GM19438 (cell line): ENCODE results near the gene KLRC4.
"Not testable (repeated sequence)": the region's sequence is repeated elsewhere in the genome, so short reads cannot be mapped to it uniquely, and the experiment has no call there.

ENCODE experiments used
- ATAC-seq: cut with Tn5 transposase; IDR thresholded peaks from one replicate; pipeline ENCODE4 v1.9.1; 2021; ENCODE audit warnings: low read depth; ENCODE audit not compliant: unreplicated experiment

The KLRC4 gene

DNA sequence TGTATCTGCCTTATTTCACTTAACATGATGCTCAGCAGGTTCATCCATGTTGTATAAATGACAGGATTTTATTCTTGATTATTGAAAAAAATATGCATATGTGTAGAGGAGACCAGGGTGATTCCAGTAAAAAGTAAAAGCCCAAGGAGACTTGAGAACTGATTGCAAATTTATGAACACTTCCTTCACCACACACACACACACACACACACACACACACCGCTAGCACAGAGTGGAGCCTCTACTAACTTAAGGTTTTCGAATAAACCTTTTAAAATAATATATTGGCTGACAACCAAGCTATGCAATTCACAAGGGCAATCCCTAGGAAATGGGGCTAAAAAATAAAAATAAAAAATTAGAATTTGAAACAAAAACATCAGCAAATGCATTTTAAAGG lies 11.4 kb downstream of the KLRC4 start:
- ATAC-seq: no peak

DNA sequence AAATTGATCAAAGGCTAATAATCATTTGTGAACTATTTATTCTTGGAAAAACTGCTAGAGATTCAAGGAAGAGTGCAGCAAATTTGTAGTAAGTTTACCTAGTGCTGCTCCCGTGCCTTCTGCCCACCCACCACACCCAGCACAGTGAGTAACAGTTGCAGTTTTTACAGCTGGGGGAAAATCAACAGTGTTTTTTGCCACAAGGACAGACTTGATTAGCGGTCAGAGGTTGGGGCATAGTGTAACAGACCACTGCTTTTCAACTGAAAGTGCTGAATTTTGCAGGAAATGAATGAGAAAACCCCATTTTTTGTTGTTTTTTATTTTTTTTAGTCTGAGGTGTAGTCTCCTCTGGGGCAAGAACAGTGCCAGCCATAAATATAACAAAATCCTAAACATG lies 12.3 kb downstream of the KLRC4 start:
- no peak for ATAC-seq

DNA sequence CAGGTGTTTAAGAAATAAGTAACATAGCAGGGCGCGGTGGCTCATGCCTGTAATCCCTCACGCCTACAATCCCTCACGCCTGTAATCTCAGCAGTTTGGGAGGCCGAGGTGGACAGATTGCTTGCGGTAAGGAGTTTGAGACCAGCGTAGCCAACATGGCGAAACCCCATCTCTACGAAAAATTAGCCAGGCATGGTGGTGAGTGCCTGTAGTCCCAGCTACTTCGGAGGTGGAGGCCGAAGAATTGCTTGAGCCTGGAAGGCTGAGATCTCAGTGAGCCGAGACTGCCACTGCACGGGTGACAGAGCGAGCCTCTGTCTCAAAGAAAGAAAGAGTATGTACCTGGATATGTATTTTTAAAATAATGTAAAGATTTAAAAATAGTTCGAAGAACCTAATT lies 13.4 kb downstream of the KLRC4 start:
- ATAC-seq: not testable (repeated sequence)

DNA sequence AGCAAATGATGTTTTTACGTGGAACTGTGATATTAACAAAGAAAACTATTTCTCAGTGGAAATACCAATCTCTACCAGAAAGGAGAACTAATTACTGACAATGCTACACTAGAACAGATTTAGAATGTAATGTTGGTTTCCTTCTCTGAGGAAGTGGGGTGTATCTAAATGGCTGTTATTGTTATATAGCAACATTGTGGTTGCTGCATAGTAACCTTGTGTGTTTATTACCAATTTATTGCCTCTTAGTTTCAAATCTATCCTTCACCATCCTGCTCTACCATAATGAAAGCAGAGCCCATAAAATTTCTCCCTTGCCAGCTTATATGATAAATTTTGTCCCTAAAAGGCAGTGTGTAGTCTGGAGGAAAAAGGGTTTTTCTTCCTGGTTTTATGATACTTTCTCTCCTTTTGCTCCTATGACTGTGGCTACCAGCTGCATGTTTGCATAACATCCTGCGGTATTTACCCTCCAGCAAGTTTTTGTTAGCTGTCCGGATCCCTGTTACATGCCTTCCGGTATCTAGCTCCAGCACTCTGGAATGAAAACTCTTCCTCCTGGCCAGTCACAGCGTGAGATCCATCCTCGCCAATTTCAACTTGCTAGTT lies 14.1 kb downstream of the KLRC4 start:
- ATAC-seq: peak; percentile 62

DNA sequence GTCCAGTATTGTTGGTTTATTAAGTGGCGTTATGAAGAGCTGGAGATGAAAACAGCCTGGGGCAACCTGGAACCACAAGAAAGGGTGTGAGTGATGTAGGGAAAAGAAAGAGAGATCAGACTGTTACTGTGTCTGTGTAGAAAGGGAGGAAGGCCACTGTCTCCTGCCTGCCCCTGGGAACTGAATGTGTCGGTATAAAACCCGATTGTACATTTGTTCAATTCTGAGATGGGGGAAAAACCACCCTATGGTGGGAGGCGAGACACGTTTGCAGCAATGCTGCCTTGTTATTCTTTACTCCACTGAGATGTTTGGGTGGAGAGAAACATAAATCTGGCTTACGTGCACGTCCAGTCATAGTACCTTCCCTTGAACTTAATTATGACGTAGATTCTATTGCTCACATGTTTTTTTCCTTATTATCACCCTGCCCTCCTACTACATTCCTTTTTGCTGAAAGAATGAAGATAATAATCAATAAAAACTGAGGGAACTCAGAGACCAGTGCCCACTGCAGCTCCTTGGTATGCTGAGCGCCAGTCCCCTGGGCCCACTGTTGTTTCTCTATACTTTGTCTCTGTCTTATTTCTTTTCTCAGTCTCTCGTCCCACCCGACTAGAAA lies 14.9 kb downstream of the KLRC4 start:
- not testable (repeated sequence) for ATAC-seq

DNA sequence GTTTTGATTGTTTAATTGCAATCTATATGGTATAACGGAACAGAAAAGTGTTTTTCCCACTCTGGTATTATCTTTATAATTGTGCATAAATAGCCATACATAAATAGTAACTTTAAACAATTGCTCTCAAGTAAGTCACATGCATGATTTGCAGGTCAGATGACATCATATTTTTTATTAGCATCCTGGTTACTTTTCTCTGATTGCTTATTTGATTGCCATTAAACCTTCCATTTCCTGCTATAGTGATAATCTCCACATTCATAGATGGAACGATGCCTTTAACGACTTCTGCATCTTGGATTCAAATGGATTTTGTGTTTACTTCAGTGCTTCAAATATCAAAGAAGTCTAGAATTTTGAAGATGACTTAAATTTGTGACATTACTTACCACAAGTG lies 16.3 kb downstream of the KLRC4 start:
- no peak for ATAC-seq

DNA sequence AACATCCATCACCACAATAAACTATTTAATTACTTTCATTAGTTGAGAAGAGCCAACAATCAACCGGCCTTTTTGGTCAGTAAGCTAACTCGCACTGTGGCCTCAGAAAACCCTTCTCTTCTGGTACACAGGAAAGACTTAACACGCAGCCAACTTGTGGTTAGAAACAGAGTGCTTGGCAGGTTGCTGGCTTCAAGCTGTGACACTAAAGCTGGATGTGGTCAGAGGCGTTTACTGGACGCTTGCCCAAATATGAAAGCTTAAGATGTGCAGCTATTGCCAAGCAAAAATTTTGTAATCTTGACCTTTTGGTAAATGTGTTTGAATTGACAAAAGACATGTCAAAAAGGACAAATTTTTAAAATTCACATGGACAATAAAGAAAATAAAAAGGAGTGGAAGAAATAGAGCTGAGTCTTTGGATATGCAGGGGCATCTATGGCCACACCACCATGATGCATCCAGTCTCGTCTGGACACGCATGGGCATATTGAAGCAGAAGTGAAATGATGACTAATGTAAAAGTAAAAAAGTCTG lies 17.1 kb downstream of the KLRC4 start:
- peak; percentile 66 for ATAC-seq

DNA sequence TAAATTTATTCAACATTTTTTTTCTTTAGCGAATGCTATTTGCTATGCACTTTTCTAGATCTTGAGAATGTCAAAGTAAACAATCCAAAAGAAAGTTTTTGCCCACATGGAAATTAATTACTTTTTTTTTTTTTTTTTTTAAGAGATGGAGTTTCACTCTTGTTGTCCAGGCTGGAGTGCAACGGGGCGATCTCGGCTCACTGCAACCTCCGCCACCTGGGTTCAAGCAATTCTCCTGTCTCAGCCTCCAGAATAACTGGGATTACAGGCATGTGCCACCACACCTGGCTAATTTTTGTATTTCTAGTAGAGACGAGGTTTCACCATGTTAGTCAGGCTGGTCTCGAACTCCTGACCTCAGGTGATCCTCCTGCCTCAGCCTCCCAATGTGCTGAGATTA lies 18.6 kb downstream of the KLRC4 start:
- not testable (repeated sequence) for ATAC-seq

DNA sequence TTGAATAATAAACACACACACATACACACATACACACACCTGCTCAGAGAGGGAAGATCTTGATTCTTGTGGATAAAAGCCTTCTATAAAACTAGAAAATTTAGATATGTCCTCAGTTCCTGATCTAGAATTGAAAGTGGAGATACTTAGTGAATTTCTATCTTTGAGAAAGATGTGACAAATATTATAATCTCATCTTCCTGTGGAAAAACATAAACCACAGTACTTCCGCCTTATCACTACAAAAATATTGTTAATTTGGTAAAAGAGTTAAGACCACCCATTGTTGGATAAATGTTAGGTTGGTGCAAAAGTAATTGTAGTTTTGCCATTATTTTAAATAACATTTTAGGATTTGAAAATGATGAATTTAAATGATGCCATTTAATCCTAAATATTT lies 19.7 kb downstream of the KLRC4 start, which contains the start of gene KLRK1:
Gene KLRK1 (minus strand): TSS at position 138 of the 400 bp plus-strand sequence. CDS start 1,231 bp downstream, outside the sequence.
- ATAC-seq: no peak

DNA sequence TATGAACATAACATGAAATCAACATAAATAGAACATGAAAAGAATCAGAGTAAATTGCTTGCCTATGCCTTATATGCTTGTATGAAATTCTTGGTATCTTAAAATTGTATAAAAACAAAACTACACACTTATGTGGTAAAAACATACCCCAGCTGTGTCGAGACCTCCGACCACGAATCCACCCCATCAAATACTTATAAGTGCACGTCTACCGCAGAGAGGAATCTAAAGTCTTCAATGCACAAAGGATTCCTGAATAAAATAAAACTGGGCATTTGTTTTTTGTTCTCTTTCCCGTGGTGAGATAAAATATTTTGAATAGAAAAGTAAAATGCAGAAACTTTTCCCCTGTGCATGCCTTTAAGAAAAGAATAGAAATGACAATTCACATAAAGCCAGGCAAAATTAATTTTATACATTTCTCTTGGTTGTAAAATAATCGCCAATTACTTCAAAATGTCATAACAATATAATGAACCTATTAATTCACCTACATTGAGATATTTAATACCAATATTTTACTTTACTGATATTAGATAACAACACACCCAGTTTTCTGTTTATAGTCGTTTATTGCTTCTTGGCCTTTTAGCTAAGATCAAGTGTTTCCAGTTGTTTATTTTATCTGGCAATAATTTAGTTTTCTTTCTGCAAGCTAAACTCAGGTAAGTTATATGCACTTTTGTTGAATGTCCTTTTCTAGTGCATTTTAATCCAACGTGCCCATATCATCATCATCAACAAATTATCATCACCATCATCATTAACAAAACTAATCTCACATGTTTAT lies 20.7 kb downstream of the KLRC4 start:
- ATAC-seq: no peak

DNA sequence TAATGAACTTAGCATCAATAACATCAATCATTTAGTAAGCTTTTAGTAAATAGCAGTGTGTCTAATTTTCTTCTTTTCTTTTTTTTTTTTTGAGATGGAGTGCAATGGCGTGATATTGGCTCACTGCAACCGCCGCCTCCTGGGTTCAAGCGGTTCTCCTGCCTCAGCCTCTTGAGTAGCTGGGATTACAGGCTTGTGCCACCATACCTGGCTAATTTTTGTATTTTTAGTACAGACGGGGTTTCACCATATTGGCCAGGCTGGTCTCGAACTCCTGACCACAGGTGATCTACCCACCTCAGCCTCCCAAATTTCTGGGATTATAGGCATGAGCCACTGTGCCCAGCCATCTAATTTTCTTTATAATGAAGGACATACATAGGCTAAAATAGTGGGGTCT lies 22.1 kb downstream of the KLRC4 start:
- ATAC-seq: not testable (repeated sequence)

DNA sequence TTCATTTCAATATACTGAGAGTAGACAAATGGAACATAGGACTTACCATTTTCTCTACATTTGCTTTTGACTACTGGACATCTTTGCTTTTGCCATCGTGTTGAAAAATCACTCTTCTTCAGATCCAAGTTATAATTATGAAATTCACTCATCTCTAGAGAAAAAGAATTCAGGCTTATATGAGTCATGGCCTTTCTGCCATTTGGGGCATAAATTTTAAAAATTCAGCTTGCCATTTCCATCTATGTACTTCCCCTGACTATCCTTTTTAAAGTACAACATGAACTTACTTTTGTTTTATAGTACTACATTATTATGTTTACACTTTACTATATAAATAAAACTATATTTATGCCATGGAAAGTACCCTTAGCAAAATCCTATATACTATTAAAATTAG lies 22.7 kb downstream of the KLRC4 start:
- no peak for ATAC-seq

DNA sequence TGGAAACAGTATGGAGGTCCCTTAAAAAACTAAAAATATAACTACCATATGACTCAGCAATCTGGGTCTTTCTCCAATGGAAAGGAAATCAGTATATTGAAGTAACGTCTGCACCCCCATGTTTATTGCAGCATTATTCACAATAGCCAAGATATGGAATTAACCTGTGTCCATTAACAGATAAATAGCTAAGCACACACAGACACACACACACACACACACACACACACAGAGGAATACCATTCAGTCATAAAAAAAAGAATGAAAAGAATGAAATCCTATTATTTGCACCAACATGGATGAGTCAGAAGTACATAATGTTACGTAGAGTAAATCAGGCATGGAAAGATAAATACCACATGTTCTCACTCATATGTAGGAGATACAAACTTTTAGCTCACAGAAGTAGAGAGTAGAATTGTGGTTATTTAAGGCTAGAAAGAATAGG lies 24.4 kb downstream of the KLRC4 start:
- no peak for ATAC-seq

DNA sequence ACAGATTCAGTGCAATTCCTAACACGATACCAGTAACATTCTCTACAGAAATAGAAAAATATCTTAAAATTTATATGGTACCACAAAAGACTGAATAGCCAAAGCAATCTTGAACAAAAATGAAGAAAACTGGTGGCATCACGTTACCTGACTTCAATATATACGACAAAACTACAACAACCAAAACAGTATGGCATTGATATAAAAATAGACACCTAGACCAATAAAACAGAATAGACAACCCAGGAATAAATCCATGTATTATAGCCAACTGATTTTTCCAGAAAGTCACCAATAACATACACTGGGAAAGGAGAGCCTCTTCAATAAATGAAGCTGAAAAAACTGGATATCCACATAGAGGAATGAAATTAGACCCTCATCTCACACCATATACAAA lies 25.4 kb downstream of the KLRC4 start:
- ATAC-seq: no peak

DNA sequence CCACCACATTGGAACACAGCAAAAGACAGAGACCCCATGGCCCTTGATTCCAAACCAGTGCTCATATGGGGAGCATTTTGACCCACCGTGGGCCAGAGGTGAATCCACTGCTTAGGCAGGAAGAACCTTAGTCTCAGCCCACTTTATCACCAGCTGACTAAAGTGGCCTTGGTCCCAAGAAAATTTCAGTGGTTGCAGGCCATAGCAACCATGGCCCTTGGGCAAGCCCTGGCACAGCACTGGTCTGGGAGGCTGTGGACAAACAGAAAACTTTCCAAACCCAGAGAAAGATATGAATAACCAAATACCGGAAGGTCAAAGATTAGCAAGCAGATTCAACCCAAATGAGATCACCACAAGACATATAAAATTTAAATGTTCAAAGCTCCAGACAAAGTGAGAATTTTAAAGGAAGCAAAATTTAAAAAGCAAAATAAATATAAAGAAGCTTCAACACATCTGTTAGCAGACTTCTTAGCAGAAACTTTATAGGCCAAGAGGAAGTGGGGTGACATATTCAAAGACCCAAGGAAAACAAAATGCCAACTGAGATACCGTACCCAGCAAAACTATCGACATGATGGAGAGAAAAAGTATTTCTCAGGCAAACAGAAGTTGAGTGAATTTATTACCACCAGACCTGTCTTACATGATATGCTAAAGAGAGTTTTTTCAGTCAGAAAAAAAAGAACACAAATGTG lies 27.5 kb downstream of the KLRC4 start:
- no peak for ATAC-seq

DNA sequence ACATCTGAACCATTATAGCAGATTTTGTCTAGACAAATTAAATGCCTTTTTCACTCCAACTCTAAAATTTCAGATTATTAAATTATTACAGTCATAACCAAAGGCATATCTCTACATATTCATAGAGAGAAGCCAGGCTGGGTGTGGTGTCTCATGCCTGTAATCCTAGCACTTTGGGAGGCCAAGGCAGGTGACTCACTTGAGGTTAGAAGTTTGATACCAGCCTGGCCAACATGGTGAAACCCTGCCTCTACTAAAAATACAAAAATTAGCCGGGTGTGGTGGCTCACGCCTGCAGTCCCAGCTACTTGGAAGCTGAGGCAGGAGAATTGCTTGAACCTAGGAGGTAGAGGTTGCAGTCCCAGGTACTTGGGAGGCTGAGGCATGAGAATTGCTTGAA lies 30.8 kb downstream of the KLRC4 start:
- not testable (repeated sequence) for ATAC-seq

DNA sequence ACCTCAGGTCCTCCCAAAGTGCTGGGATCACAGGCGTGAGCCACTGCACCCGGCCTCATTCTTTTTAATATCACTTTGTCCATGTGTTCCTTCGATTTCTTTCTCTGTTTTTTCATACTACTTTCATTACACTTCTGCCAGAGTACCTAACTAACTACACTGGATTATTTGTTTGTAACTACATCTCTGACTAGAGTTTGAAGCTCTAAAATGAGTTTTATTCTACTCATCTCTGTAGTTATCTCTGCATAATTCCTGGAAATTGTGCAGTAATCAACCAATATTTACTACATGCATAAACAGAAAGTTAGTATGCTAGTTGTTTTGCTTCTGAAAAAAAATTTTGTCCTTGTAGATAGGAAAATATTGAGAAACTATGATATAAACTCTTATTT lies 34.9 kb downstream of the KLRC4 start:
- ATAC-seq: no peak

DNA sequence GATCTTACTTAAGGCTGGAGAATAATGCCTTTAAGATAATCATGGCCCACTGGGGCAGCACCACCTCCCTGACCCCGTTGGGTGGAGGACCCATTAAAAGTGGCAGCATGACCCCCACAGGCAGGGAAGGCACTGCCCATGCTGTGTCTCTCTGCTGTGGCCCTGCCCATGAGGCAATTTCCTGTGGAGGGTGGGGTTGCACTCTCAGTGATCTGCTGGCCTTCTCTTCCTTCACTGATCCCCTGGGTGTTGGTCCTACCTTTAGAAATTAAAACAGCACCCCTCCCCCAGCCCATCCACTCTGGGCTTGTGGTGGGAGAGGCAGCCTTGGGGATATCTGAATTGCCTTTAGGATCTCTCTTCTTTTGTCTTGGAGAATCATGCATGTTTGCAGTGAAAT lies 37.0 kb downstream of the KLRC4 start:
- no peak for ATAC-seq

DNA sequence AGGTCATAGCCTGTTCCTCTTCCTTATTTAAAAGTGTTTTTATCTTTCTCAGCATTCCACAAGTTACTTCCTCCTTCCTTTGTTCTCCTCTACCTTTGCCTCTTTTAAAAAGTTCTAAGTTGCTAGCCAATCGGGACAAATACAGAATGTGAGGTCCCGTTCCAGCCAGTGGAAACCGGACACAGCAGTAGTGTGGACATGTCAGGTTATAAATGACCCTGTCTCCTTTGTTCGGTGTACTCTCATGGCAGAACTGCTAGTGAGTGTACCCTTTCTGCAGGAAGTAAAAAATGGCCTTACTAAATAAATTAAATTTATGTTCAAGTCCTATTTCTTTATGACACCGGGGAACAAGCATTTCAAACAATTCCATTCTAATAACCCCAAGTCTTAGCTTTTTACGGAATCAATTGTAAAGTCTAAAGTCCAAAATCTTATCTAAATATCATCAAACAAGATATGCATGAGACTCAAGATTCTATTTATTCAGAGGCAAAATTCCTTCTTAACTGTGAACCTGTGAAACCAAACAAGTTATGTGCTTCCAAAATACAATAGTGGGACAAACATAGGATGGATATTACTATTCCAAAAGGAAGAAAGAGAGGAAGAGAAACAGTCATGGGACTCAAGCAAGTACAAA lies 37.5 kb downstream of the KLRC4 start:
- not testable (repeated sequence) for ATAC-seq
